GM19452 (cell line): ENCODE data around the gene CPXM2.

Source experiments
- ATAC-seq: cut with Tn5 transposase; IDR thresholded peaks from one replicate; pipeline ENCODE4 v1.9.1; 2021; ENCODE audit not compliant: unreplicated experiment

Gene CPXM2

DNA sequence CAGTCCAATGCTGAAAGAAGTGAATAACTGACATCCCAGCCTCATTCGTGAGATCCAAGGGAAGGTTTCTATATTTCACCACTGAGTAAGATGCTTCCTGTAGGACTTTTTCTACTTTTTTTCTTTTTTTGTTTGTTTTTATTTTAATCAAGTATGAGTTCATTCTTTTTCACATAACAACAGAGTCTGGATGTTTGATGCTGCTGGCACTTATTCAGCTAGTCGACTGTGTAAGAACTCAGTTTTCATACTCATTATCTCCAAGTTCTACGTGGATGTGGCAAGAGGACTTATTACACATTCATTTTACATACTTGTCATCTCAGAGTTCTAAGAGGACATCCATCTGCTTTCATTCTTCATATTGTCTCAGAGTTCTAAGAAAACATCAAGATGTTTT is 86.9 kb downstream of the CPXM2 start:
- ATAC-seq, result no peak

DNA sequence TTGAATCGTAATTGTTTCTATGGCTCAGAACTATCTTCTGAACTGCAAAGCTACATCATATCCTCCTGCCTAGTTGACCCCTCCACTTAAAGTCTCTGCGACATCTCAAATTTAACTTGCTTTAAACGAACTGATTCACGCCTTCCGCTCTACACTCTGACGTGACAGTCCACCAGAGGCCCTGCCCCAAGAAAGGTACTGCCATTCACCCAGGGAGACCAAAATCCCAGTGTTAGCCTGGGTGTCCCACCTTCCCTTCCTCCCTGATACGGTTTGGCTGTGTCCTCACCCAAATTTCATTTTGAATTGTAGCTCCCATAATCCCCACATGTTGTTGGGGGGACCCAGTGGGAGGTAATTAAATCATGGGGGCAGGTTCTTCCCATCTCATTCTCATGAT is 90.8 kb downstream of the CPXM2 start:
- no peak for ATAC-seq

DNA sequence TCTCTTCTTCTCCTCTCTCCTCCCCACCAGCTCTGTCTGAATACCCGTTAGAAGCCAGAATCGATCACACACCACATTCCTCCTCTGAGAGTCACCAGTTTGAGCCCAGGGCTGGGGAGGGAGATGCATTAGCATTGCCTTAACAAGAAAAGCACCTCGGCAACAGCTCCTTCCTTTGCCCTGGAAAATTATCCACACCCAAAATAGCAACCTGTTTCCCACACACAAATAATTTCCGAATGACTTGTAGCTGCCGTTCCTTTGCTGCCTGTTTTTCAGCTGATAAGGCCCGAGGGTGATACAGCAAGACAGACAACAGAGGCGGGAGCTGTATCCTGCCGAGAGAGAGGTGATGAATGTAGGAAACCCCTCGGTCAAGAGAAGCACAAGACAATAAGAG is 91.3 kb downstream of the CPXM2 start:
- no peak for ATAC-seq

DNA sequence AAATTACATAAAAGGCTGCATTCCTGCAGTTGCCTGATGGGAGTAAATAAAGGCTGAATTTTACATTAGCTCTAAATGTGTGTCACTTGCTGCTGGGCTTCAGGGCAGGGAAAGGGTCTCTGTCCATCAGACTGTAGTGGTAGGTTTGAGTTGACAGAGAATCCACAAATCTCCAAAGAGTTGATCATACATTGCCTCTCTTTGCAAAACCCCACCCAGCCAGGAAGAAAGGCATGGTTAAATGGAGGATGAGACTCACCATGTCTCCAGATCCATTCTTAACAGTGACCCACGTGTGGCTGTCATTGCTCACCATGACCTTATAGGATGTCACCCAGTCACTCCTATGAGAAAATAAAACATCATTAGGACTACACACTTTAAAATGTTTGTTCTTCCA is 92.8 kb downstream of the CPXM2 start:
- no peak for ATAC-seq

DNA sequence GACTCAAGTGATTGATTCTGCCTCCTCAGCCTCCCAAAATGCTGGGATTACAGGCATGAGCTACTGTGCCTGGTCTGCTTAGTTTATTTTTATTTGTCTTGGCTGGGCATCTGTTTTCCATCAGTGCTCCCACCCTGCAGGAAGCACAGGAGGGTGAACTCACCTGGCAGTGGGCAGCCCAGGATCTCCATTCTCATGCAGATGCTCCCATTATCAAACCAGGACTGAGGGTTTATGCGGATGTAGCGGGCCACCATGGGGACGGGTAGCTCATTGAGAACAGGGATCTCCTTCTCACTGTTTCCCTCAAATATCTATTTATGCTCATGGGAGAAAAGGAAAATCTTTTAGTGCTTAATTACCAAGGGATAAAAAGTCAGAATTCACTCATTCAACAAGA is 93.8 kb downstream of the CPXM2 start:
- no peak for ATAC-seq

DNA sequence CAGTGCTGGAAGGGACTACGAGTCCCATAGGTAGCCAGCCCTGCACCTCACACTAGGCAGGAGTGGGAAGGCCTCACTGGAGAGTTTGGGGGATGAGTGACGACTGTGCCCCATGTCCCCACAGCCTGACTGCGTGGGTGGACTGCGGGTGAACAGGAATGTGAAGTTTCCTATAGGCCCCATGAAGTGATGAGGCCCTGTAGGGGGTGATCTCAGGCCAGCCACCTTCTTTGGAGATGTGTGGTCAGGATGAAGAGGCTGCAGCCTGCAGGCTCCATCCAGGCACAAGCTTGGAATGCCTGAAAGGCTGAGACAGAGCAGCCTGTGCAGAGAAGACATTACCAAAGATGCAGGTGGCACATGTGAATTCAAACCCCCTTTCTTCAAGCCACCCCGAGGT is 94.9 kb downstream of the CPXM2 start:
- ATAC-seq, result no peak

DNA sequence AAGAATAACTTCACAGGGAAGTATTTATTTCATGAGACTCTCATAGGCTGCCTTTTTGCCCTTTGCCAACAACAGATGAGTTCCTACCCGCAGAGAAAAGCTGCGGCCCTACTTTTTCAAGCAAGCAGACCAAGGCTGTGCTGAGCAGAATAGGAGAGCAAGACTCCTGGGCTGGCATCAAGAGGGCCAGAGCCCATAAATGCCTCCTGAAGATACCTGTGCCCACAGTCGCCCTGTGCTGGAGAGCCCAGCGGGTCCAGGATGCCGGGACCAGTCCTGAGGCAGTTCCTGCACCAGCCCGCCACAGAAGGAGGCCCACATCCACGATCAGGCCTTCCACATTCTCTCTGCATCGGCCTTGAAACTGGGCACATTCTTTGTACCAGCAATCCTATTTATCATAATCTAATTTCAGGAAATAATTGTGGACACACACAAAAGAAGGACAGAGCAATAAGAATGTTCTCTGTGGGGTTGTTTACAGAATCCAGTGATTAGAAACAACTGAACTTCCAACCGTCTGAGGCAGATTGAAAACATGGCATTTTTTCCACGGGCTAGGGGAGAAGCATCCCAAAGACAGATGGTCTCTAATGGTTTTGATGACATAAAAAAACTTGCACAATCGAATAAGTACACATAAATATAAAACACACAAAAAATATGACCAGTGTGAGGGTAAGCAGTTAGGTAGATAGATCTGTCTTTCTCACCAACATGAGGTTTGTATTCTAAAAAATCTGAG is 95.6 kb downstream of the CPXM2 start:
- no peak for ATAC-seq

DNA sequence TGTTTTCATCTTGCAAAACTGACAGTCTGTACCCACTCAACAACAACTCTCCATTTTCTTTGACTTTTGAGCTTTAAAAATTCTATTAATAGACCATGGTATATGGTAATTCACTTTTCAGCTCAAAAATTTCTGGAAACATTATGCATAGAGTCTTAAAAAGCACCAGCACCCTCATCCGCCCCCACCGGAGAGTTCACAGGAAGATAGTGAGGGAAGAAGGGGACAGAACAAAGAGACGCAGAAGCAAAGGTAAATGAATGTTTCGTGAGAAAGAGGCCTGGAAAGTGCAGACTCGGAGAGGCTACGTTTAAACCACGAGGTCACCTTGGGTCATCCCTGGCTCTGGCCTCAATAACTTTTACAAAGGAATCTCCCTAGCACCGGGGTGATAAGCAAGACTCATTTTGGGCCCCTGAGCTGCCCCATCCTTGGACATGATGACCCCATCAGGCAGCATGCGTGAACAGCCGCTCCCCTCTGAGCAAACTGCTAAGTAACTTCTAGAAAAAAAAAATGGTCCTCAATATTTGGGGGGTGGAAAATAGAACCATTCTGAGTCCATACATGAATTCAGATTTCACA is 96.3 kb downstream of the CPXM2 start:
- no peak for ATAC-seq

DNA sequence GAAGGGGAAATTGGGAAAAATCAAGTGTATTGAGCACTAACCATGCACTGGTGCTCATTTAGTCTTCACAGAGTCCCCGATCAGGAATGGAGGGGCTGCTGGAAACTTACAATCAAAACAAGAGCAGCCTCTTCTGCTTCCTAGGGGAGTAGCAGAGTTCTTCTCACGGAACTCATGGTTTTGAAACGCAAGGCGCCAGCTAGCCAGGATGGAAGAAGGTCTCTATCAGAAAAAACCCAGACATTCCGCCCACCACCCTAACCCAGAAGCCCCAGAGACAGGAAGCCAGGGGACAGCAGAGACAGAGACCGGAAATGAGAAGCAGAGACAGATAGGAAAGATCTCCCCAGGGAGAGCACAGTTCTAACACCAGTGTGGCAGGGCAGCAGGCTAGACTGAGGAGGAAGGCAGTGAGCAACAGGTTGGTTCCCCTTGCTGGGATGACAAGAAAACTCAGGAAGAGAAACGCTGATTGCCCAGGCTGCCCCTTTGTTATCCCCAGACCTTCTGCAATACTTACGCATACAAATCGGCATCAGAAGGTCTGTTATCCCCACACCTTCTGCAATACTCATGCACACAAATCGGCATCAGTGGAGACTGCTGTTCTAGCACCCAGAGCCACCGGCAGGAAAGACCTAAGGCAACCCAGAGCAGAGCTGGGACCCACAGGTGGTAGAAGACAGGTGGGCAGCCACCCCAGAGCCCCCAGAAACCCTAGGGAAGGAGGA is 99.2 kb downstream of the CPXM2 start:
- no peak for ATAC-seq

DNA sequence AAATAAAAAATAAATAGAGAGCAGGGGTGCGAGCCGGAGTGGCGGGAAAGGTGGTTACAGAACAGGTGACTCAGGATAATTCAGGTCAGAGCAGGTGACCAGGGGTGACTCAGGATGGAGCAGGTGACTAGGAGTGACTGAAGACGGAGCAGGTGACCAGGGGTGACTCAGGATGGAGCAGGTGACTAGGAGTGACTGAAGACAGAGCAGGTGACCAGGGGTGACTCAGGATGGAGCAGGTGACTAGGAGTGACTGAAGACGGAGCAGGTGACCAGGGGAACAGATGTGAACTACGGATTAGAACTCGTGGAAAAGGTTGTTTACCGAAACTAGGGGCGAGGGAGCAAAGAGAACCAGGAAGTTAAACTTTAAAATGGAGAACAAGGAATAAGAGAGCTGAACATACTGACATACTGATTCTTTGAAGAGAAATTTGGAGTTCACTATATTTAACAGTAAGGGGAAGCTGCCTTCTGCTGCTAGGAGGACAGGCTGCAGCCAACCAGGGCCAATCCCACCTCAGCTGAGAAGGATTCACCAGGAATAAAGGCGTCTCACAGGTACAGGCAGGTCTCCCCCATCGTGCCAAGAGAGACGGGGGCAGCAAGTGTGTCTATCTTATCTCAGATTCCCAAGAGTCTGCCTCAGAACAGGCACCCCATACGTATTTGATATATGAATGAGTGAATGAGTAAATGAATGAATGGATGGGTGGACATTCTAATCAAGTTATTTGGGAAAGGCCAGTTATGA is 101.3 kb downstream of the CPXM2 start:
- ATAC-seq, result no peak

DNA sequence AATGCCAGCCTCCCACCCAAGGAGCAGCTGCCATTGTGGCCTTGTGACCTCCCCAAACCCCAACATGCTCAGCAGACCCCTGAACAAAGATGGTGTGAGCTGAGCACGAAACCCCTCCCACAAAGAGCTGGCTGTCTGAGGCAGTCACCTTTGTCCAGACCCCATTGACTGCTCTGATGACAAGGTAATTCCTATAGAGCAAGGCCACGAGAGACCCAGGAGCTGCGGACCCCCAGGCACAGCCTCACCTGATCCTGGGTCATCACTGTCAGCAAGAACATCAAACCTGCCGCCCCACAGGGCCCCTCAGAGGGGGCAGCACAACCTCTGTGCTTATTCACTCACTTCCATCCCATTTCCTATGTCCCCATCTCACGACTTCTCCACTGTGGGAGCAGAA is 102.6 kb downstream of the CPXM2 start:
- ATAC-seq, result no peak

DNA sequence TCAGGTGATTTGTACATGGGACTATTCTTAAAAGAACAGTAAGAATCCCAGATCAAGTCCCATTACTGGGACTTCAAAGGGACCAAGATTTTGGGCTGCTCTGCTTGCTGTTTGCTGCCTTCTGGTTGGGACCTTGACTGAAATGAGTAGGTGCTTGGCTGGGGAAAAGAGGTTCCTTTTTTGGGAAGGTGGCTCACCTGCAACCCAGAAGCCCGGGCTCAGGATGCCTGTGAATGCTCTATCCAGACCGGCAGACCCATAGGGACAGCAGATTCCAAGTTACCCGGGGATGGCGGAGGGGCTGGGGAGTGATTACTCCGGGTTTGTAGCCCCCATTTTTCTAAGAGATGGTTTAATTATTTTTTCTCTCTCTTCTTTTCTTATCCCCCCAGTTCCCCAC is 104.0 kb downstream of the CPXM2 start:
- ATAC-seq, result no peak

DNA sequence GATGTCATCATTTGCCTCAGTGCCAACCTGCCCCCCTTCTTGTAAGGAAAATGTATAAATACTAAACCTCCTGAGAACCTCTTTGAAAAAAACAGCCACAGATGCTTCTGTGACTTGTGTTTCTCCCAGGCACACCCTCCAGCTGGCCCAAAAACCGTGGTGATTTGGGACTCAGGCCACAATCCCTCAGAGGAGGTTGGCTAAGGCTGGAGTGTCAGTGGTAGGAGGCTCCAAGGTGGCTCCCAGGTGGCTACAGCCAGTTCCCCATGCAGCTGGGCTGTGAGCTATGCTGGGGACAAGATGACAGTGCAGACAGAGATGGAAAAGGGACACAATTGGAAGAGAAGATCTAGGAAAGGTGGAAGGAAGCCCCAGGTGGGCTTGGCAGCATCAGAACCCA is 104.7 kb downstream of the CPXM2 start:
- ATAC-seq, result no peak

DNA sequence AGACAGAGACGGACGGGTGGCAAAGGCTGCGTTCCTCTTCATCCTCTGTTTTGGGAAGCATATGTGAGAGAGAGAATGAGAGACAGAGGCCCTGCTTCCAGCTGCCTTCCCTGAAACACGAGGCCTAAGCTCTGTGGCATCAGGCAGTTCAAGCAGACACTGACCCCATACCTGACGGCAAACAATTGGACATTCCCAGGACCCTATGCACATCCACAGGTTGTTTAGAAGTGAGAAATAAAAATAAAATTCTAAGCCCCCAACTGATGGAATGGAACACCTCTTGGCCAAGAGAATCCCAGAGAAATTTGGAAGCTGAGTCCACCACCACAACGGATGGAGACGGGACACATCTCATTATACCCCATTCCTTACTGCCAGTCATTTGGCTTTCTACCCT is 105.3 kb downstream of the CPXM2 start:
- ATAC-seq, result no peak

DNA sequence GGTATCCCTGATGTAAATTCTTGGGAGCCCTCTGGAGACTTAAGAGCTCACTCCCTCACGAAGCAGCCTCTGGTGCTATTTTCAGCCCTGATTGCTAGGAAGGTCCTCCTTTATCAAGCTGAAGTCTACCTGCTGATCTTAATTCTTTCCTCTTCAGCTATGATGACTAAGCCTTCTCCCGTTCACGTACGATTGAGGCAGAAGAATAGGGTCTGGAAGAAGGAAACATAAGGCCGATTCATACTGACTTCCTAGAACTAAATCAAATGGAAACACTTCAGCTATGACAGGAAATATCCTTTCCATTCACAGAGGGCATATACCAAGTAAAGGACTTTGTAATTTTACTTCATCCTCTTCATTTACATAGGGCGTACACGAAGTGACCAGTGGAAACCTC is 107.0 kb downstream of the CPXM2 start:
- no peak for ATAC-seq

DNA sequence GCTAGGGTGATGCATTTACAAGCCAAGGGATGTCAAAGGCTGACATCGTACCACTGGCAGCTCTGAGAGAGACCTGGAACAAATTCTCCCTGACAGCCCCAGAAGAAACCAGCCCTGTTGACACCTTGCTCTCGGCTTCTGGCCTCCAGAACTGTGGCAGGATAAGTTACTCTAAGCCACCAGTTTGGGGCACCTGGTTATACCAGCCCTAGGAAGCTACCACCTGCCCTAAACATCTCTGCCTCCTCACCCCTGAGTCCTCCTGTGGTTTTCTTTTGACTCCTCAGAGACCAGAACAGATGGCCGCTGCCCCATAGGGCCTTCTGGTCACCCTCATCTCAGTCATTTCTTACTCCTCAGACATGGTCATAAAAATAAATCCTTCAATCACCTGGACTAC is 107.4 kb downstream of the CPXM2 start:
- ATAC-seq, result no peak

DNA sequence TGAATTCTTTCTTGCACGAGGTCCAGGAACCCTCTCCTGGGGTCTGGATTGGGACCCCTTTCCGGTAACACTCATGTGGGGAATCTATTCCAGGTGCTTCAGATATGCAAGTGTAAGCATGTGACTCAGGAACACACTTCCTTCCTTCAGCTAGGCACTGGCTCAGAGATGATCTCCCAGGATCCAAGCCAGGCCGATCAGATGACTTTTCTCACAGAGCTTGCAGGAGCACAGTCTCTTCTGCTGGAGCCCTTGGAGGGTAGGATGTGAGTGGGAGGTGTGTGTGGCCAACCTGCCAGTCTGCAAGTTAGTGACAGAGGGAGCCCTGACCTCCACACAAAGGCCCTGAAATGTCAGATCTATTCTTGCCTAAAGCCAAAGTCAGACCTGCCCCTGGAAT is 108.3 kb downstream of the CPXM2 start:
- ATAC-seq, result no peak

DNA sequence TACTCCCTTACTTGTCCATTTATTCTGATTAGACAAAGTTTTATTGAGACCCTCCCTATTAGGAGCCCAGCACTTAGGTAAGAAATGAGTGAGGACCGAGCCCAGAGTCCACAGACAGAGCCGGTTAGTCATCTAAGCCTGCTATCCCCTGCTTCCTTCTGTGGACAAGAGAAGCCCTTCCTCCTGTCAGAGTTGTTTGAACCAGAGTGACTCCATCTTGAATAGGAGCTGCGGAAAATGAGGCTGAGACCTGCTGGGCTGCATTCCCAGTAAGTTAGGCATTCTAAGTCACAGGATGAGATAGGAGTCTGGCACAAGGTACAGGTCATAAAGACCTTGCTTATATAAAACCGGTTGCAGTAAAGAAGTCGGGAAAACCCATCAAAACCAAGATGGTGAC is 109.1 kb downstream of the CPXM2 start:
- no peak for ATAC-seq

DNA sequence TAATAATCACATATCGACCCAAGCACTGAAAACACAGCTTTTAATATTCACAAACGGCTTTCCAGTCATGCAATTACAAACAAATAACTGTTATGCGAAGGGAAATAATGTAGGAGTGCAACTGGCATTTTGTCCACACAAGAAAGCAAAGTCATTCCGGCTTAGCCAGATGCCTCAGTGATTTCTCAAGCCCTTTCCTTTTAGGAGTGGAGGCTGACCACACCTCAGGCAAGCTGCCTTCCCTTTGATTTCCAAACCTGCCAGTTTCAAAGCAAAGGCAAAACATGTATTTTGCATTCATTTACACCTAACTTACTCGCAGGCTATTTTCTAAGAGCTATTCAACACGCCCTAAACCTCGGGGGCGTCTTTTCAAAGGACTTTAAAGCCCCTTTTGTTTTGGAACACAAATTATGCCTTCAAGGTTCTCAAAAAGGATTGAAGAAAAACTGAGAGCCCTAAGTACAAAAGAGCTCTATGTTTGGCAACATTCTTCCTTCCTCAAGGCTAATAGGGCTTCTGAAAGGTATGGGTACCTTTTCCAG is 109.6 kb downstream of the CPXM2 start:
- no peak for ATAC-seq

DNA sequence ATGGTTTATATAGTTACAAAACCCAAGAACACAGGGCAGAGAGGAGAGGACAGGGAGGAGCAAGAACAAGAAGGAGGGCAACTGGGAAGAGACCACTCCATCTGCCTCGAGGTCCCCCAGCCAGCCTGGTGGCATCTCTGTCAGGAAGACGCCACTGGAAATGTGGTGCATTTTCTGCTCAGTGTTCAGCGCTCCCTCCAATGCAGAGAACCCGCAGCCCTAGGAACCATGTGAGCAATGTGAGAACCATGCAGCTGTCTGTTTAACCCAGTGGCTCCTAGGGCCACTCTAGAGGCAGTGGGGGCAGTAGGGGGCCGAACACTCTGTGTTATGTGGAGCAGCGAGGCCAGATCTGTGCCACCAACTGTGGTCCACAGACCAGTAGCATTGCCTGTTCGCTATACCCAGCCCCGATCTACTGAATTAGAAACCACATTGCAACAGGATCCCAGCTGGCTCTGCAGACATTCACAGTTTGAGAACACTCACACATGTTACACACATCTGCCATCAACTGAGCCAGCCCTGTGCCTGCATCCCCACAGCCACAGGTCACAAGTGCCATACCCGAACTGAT is 110.2 kb downstream of the CPXM2 start:
- no peak for ATAC-seq
